Measurements from ENCODE around the gene DONSON.
"Not testable (repeated sequence)": the region's sequence is repeated elsewhere in the genome, so short reads cannot be mapped to it uniquely, and the experiment has no call there.

Gene DONSON, protein sequence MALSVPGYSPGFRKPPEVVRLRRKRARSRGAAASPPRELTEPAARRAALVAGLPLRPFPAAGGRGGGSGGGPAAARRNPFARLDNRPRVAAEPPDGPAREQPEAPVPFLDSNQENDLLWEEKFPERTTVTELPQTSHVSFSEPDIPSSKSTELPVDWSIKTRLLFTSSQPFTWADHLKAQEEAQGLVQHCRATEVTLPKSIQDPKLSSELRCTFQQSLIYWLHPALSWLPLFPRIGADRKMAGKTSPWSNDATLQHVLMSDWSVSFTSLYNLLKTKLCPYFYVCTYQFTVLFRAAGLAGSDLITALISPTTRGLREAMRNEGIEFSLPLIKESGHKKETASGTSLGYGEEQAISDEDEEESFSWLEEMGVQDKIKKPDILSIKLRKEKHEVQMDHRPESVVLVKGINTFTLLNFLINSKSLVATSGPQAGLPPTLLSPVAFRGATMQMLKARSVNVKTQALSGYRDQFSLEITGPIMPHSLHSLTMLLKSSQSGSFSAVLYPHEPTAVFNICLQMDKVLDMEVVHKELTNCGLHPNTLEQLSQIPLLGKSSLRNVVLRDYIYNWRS

DNA sequence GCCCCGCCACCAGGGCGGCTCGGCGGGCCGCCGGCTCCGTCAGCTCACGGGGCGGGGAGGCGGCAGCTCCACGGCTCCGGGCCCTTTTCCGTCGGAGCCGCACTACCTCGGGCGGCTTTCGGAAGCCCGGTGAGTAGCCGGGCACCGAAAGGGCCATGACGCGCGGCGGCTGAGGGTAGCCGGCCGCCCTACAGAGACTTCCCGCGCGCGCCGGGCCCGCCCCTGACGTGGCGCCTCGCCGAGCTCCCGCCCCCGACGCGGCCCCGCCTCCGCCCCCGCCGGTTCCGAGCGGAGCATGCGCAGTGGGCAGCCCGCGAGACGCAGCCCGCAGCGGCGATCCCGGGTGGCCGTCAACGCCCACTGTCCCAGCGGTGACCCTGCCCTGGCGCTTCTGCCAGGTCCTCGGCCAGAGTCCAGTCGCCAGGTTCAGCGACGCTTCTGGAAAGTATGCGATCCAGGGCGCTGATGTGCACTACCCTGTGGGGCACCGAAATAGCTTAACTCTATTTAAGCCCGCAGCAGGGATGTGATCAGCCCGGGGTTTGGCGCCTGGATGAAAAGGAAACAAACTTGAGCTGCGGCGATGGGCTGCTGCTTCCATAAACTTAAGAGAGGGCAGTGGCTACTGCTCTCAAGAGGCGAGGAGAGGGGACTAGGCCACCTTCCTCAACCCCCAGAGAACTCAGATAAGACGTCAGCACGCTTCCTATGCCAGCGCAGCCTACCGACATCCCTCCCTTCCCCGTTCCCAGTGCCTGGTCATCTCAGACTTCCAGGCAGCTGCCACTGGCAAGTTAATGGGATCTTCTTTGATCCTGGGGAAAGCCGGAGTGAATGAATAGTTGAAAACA is at the start of gene DONSON:
DONSON (minus strand) TSS at position 200 of the 851 bp plus-strand sequence; CDS start at position 157, 43 bp downstream.
- peak; percentile 76 for DNase-seq

DNA sequence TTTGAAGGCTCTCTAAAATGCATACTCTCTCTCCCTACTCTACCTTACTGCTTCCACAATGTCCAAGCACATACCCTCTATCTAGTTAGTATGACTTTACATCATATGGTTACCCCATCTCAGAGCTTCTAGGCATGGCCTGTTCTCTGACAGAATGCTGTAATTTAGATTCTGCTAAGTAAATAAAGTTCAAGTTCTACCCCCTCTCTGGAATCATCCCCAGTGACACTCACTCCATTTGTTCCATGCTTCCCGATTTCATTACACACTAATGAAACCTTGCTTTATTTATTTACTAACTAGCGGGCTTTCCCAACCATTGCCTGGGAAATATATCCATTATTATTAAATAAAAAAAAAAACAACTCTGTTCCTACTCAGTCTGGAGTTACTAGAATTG is 45.8 kb upstream of the DONSON start:
- DNase-seq: no peak

DNA sequence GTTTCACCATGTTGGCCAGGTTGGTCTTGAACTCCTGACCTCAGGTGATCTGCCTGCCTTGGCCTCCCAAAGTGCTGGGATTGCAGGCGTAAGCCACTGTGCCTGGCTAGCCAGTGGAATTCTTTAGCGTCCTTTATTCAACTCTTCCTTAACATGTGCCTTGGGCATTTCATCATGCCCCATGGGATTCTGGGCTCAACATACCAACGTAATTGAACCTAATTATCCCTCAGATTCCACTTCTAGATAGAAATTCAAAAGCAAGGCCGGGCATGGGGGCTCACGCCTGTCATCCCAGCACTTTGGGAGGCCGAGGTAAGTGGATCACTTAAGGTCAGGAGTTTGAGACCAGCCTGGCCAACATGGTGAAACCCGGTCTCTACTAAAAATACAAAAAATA is 37.7 kb upstream of the DONSON start:
- not testable (repeated sequence) for DNase-seq

DNA sequence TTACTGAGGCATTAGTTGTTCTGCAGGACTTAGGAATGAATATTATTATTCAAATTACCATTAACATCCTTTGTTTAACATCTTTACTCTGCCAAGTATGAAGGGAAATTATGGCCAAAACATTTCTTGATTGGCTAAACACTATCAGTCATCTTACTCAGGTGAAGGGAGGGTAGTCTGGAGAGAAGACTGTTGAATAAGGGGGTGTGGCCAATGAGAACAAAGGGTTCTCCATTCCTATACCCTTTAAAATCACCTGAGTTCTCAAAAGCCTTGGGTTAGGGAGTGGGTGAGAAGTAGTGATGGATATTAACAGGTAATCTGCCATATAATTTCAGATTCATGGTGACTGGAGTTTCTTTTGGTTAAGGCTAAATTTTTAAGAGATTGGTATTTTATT is 33.8 kb upstream of the DONSON start:
- no peak for DNase-seq

DNA sequence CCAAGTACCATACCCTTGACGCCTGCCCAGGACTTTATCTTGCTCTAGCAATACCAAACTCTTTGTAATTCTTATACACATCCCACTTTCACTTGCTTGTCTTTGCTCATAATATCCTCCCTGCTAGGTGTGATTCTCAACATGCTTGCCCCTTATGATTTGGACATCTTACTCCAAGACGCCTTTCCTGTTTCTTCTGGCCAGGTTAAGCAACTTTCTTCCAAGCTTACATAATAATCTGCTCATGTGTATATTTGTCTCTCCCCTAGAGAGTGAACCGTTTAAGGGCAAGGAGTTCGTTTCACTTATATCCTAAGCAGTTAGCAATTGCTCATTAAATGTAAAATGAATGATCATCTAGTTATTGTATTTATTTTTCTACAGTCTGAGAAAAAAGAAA is 31.2 kb upstream of the DONSON start:
- DNase-seq: no peak

DNA sequence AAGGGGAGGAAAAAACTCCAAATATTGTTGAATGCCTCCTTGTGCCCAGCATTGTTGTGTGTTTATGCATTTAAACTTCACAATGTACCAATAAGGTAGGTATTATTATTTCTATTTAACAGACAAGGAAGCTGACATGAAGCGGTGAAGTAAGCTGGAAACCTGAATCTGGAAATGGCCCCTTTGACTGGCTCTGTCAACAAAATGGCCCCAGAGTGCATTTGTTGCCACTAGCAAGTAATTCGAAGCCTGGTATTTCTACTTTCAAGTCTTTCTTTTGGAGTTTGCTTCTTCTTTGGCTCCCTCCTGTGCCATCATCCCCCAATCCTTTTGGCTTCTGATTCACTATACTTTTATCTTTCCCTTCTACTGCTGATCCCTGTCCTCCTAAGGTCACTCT is 29.9 kb upstream of the DONSON start:
- no peak for DNase-seq

DNA sequence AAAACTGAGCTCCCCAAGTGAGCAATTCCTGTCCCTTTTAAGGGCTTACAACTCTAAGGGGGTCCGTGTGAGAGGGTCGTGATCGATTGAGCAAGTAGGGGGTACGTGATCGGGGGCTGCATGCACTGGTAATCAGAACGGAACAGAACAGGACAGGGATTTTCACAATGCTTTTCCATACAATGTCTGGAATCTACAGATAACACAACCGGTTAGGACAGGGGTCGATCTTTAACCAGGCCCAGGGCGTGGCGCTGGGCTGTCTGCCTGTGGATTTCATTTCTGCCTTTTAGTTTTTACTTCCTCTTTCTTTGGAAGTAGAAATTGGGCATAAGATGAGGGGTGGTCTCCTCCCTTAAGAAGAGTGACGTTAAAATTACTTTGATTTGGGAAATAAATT is 29.1 kb upstream of the DONSON start:
- not testable (repeated sequence) for DNase-seq

DNA sequence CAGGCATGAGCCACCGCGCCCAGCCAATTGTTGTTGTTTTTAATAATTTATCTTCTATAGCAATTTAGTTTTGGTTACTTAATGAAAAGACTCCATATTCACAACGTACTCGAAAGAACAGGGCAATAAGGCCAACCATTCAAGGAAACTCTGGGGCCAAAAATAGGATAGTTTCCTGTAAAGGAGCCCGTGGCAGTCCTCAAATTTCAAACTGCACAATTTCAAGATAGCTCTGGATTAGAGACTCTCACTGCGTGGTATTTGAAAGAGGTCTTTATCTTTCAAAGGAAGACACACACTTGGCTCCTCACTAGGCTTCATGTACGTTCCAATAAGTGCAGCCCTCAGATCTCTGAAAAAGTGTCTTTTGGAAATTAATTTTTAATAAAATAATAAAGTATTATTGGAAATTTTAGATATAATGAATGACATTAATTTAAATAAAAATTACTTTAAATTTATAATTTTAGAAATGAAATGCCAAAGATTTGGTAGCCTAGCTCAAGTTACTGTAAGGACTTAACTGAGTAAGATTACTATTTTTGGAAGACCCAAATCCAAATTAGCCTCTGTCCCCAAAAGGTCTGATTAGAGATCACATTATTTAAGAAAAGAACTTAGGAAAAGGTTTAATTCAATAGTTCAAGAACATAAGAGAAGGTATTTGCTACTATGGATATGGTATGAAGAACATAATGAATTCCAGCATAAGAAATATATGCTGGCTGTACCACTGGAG is 22.7 kb upstream of the DONSON start:
- DNase-seq: no peak

DNA sequence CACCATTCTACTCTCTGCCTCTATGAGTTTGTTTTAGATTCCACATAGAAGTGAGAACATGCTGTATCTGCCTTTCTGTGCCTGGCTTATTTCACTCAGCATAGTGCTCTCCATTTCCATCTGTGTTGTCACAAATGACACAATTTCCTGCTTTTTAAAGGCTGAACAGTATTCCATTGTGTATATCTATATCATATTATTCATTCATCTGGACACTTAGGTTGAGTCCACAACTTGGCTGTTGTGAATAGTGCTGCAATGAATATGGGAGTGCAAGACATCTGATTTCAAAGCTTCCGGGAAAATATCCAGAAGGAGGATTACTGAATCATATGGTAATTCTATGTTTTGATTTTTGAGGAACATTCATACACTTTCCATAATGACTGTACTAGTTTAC is 20.1 kb upstream of the DONSON start:
- no peak for DNase-seq

DNA sequence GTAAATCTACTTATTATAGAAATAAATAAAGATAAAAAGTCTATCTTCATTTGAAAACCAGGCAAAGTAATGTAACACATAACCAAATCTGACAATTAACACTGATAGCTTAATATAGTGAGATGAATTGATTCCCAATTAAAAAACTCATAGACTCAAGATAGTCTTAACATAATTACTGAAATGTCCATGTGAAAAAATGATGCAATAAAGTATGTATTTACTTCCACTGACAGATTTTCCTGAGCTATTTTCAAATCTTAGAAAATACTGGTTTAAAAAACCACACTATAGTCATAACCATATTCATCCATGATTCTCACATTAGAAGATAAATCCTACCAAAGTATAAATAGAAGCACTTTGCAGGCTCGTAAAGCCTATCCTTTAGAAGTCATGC is 9.6 kb upstream of the DONSON start:
- DNase-seq: no peak

DNA sequence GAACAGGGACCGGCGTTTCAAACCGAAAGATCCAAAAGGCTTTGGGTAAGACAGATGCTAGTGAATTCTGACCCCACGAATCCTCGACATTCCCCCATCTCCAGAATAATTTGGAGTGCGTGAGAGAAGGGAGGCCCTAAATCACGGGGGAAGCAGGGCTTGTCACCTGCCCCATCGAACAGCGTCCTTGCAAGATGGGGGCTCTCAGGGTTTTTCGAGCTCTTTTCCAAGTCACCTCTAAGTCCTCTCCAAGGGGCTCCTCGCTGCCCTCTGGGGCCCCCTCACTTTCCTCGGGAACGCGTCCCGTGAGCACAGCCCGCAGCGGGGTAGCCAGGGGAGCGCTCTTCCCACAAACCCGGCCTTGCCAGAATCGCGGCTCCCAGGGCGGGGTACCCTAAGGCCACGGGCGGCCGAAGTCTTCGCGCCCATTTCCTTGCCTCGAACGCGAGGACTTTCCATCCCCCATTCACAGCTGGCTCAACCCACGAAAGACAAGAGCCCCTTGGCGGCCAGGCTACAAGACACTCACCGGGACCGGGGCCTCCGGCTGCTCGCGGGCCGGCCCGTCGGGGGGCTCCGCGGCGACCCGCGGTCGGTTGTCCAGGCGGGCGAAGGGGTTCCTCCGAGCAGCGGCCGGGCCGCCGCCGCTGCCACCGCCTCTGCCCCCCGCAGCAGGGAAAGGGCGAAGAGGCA is 546 bp downstream of the DONSON start:
- DNase-seq: peak; percentile 12

DNA sequence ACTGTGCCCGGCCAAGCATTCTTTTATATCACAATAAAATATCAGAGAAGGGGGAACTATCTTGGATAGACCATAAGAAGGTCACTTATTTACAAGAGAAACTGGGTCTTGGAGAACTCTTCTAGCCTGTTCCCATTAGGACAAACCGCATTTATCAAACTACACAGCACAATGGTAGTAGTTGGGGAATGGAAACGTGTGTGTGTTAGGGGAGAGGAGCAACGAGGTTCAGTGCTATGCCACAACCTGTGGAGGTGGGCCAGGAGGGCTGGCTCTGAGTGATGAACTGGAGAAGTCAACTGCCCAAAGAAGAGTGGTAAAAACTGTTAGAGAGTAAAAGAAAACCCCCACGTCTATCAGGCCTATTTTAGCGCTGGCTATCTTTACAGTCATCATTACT is 1.6 kb downstream of the DONSON start:
- DNase-seq: no peak

DNA sequence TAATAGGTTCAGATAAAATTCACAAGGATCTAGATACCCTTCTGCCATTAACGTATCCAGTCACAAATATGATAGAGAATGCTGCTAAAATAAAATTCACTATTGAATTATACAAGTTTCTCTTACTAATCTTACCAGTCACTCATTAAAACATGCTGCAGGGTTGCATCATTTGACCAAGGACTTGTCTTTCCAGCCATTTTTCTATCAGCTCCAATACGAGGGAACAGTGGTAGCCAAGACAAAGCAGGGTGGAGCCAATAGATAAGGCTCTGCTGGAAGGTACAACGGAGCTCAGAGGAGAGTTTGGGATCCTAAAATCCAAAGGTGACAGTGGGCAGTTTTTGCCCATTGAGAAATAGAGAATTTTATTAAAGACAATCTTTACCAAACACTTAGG is 4.0 kb downstream of the DONSON start:
- DNase-seq: no peak

DNA sequence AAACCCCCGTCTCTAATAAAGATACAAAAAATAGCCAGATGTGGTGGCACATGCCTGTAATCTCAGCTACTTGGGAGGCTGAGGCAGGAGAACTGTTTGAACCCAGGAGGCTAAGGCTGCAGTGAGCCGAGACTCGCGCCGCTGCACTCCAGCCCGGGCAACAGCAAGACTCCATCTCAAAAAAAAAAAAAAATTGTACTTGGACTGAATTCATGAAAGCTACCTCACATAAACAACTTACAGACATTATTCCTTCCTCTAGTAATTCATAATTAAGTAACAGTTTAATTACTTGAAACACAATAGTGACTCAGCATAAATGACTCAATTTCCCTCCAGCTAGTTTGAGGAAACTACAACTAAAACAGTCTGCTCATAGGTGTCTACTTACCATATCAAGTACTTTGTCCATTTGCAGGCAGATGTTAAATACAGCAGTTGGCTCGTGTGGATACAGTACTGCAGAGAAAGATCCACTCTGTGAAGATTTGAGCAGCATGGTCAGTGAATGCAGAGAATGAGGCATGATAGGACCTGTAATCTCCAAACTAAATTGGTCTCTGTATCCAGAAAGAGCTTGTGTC is 9.4 kb downstream of the DONSON start:
- no peak for DNase-seq

DNA sequence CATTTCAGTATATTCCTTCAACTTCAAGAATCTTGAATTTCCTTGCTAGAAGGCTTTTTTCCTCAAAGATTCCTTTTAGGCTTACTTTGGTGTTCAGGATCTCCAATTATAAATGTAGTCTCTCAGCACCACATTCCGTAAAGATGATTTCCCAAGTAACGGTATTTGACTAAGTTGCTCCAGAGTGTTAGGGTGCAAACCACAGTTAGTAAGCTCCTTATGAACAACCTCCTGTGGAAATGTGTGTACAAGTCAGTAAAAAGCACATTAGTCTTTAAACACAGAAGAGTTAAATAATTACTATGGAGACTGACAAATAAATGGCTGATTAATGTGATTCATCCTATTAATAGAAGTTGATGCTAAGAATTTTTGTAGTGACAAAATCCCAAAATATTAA is 10.3 kb downstream of the DONSON start:
- DNase-seq: no peak

DNA sequence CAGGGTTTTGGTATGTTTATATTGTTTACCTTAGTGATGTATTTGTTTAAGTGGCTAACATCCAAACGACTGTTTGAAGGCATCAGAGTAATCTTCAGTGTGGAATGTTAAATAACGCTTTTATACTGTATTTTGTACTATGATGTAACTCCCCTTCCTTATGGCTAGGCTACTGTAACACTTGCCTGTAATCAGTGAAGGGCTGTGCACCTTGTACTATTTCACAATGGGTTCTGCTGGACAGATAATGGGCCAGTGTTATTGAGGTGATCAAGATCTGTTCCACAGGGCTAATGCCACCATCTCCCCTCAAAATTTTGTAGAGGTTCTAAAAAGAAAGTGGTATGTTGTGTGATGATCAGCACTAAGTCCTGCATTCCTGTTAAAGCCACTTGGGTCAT is 11.7 kb downstream of the DONSON start:
- not testable (repeated sequence) for DNase-seq

DNA sequence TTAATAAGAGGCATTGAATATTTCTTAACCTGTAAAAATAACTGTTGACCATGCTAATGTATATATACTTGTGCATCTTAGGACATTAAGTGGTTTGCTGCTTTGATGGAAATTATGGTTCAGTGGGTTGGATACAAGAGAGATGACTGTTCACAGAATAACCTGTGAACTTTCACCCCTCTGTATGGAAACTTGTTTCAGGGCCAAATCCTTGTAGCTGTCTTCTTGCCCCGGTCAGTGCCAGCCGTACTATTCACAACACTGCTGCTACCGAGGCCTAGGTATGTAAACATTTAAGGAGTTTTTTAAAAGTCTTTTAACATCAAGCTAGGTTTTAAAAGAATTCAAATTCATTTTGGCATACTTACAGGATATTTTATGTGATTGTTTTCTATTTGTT is 16.1 kb downstream of the DONSON start:
- DNase-seq: no peak

DNA sequence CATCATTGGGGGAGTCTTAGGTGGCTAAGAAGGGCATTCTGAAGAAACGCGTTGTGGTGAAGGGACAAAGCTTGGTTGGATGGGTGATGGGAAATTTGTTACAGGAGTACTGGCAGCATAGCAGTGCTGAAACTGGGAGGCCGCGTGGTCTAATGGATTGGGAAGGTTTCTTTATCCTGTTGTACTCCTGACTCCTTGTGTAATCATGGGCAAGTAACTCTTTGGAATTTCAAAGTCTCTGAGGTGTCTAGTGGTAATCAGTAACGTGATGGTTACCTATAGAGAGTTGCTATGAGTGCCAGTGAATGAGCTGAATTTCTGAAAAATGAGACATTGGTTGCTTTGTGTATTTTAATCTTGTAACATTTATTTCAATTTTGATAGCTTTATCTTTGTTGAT is 18.5 kb downstream of the DONSON start:
- no peak for DNase-seq

DNA sequence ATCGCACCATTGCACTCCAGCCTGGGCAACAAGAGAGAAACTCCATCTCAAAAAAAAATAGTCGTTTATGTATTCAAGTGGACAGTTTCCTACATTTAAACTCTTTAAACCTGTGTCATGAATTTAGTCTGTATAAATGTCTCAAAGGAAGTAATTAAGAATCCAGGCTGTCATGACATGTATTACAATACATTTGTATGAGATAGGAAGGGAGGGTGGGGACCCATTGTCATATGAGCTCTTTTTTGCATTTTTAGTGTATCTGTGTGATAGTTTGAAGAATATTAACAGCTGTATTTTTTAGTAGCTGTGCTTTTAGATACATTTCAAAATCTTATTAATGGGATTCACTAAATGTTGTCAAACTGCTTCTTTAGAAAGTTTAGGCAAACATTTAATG is 20.0 kb downstream of the DONSON start:
- no peak for DNase-seq

DNA sequence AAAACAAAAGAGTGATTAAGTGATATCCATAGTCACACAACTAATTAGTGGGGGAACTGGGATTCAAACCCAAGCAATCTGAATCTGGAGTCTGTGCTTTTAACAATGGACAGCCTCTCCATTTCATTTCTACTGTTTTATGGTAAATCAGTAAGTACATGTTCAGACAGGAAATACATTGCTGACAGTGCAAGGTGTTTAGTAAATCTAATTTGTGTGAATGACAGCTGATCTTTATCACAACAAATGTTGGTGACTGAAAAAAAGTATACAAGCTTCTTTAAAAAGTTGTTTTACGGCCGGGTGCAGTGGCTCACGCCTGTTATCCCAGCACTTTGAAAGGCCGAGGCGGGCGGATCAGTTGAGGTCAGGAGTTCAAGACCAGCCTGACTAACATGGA is 20.6 kb downstream of the DONSON start:
- DNase-seq: no peak

DNA sequence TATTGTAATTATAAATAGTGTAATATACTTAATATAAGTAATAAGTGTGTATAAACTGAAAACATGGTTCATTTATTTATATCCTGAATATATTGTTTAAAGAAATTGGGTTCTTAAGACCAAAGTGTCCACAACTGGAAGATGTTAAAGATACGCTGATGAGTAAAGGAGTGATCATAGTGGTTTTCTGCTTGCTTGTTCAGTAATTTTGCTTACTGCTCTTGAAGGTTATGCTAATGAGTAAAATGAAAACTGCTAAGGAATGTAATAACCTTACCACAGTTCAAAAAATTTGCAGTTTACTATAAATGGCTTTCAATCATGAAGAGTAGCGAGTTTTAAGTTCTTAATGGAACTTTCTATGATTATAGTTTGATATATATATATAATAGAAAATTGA is 22.0 kb downstream of the DONSON start:
- DNase-seq: no peak

DNA sequence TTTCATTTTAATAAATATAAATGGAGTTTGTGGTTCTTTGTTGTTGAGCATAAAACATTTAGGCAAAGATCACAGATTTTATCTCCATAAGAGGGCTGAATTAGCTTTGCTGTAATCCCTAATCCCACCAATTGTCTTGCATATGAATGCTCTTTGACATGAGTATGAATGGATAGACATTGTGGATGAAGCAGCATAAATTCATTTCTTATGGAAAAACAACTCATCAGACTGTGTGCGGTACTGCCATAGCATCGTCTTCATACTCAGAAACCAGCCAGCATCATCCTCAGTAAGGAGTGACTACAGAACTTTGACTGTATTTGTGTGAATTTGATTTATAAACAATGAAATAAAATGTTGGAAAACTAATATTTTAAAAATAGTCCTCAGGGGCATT is 26.1 kb downstream of the DONSON start:
- DNase-seq: no peak

Measured in 8988T (cell line).